Spleen (tissue), 7 donors: Measurements from ENCODE around the gene CALCR.

Experiments
- CTCF ChIP-seq, 11 experiments: fragments of 200-600 bp in 7 of 11; fragments of 450-650 bp in 4 of 11; sonication (generic) in 4 of 11; IDR thresholded peaks in 8 of 11; conservative IDR thresholded peaks in 3 of 11; 1 replicate in 7 of 11; 2 replicates in 4 of 11; pipeline versions ENCODE4 v1.4.0 to v1.8.0; 2016 to 2021; ENCODE audit warnings: antibody characterized with exemption in 11 of 11, inconsistent platforms in 4 of 11, mild to moderate bottlenecking in 1 of 11
- POLR2A ChIP-seq, 3 donors: fragments of 450-650 bp; IDR thresholded peaks; one replicate each; pipeline ENCODE4 v1.5.1; 2017; ENCODE audit warnings: antibody characterized with exemption in 3 of 3, mild to moderate bottlenecking in 1 of 3
- POLR2AphosphoS5 ChIP-seq, 3 donors: sonication (generic); formaldehyde crosslinking; IDR thresholded peaks; one replicate each; pipeline ENCODE4 v1.5.1; 2017; ENCODE audit warnings: antibody characterized with exemption in 3 of 3
- donor health status: DM: no; HTN: no; CAD: no; lungs with moderate emphysema.
- donor health status: DM: no; HTN: no; CAD: no.
- donor health status: DM: no; HTN: no; CAD: no.

- no peak for TF ChIP-seq POLR2AphosphoS5 (IDR thresholded peaks at IDR 0.05)
- TF ChIP-seq CTCF (IDR thresholded peaks at IDR 0.05 in 8 of 11, conservative IDR thresholded peaks at IDR 0.05 in 3 of 11), result no peak
- no peak for TF ChIP-seq POLR2A (IDR thresholded peaks at IDR 0.05)
These were observed 71.4 kb downstream of the CALCR start for GRCh38 chr7:93503088-93503487.
